ENCODE measurements around the gene MCTP2.

MCTP2 gene

GRCh38 chr15:94306700-94307650 is 75.6 kb downstream of the MCTP2 start:
- DNase-seq = peak; percentile 78

- DNase-seq = peak; percentile 76
These were observed 81.6 kb downstream of the MCTP2 start for GRCh38 chr15:94312946-94313345.

- DNase-seq = no peak
These were observed 83.3 kb downstream of the MCTP2 start for GRCh38 chr15:94314639-94315038.

GRCh38 chr15:94317211-94317610 is 85.8 kb downstream of the MCTP2 start:
- DNase-seq = no peak

GRCh38 chr15:94322141-94322540 is 90.8 kb downstream of the MCTP2 start:
- DNase-seq = peak; percentile 50

GRCh38 chr15:94323076-94323475 is 91.7 kb downstream of the MCTP2 start:
- no peak for DNase-seq

- DNase-seq = peak; percentile 59
These were observed 92.9 kb downstream of the MCTP2 start for GRCh38 chr15:94324117-94324826.

- DNase-seq = no peak
These were observed 93.7 kb downstream of the MCTP2 start for GRCh38 chr15:94324835-94325767.

- peak; percentile 31 for DNase-seq
These were observed 96.1 kb downstream of the MCTP2 start for GRCh38 chr15:94327356-94327936.

GRCh38 chr15:94331731-94332130 is 100.4 kb downstream of the MCTP2 start:
- DNase-seq = no peak

GRCh38 chr15:94335616-94336015 is 104.3 kb downstream of the MCTP2 start:
- peak; percentile 4 for DNase-seq

- DNase-seq = no peak
These were observed 105.6 kb downstream of the MCTP2 start for GRCh38 chr15:94336817-94337467.

GRCh38 chr15:94338243-94338846 is 107.0 kb downstream of the MCTP2 start:
- no peak for DNase-seq

- peak; percentile 11 for DNase-seq
These were observed 114.9 kb downstream of the MCTP2 start for GRCh38 chr15:94346282-94346681.

- DNase-seq = no peak
These were observed 116.7 kb downstream of the MCTP2 start for GRCh38 chr15:94348084-94348483.

GRCh38 chr15:94351031-94351535 is 119.7 kb downstream of the MCTP2 start:
- DNase-seq = no peak

- peak; percentile 8 for DNase-seq
These were observed 121.5 kb downstream of the MCTP2 start for GRCh38 chr15:94352636-94353487.

GRCh38 chr15:94353488-94353820 is 122.1 kb downstream of the MCTP2 start:
- DNase-seq = no peak

GRCh38 chr15:94354655-94355054 is 123.3 kb downstream of the MCTP2 start:
- DNase-seq = no peak

- no peak for DNase-seq
These were observed 128.4 kb downstream of the MCTP2 start for GRCh38 chr15:94359716-94360115.

Measured in fibroblast of skin of right biceps (primary cell).